Stomach smooth muscle (tissue), 2 donors: Measurements from ENCODE around the gene GALNT12.

Experiments used
- H3K27ac ChIP-seq: one replicate; pipeline ENCODE4 v1.7.0; 2013; ENCODE audit warnings: mild to moderate bottlenecking, low read length, inconsistent platforms
- H3K27me3 ChIP-seq, 2 donors: one replicate each; pipeline ENCODE4 v1.7.0; 2013; ENCODE audit warnings: low read length in 2 of 2; ENCODE audit not compliant: insufficient read depth in 2 of 2, control insufficient read depth in 1 of 2
- H3K36me3 ChIP-seq, 2 donors: one replicate each; pipeline ENCODE4 v1.7.0; 2013; ENCODE audit warnings: low read length in 2 of 2; ENCODE audit not compliant: control insufficient read depth in 2 of 2, insufficient read depth in 2 of 2
- H3K4me1 ChIP-seq: one replicate; pipeline ENCODE4 v1.7.0; 2013; ENCODE audit warnings: low read length; ENCODE audit not compliant: control insufficient read depth, insufficient read depth
- H3K4me3 ChIP-seq, 2 donors: one replicate each; pipeline ENCODE4 v1.7.0; 2013; ENCODE audit warnings: low read length in 2 of 2
- H3K9ac ChIP-seq, 2 donors: one replicate each; pipeline ENCODE4 v1.7.0; 2013; ENCODE audit warnings: low read length in 2 of 2, mild to moderate bottlenecking in 1 of 2
- H3K9me3 ChIP-seq, 2 donors: one replicate each; pipeline ENCODE4 v1.7.0; 2013; ENCODE audit warnings: low read length in 2 of 2; ENCODE audit not compliant: control insufficient read depth in 2 of 2
- donor health status: healthy.
- donor health status: Pancreatic carcinoma.

GALNT12 gene

GRCh38 chr9:98870782-98871557 is 63.5 kb downstream of the GALNT12 start:
- Histone ChIP-seq H3K36me3 (no peaks in the 10 kb centered on the region), H3K9me3 (no peaks in the 10 kb centered on the region), H3K4me3 (no peak overlapping the region), H3K4me1 (peaks cover 23% of the 10 kb centered on the region), H3K9ac (no peak overlapping the region), H3K27me3 (no peaks in the 10 kb centered on the region), H3K27ac (no peak overlapping the region)

- Histone ChIP-seq H3K27ac (no peak overlapping the region), H3K36me3 (no peaks in the 10 kb centered on the region), H3K9me3 (no peaks in the 10 kb centered on the region), H3K27me3 (no peaks in the 10 kb centered on the region), H3K4me3 (no peak overlapping the region), H3K9ac (no peak overlapping the region), H3K4me1 (peaks cover 20% of the 10 kb centered on the region)
Observed at GRCh38 chr9:98871558-98872065, 64.1 kb downstream of the GALNT12 start.

- Histone ChIP-seq H3K4me3 (no peak overlapping the region), H3K9ac (no peak overlapping the region), H3K9me3 (no peaks in the 10 kb centered on the region), H3K4me1 (peaks cover 9% of the 10 kb centered on the region), H3K27ac (no peak overlapping the region), H3K36me3 (no peaks in the 10 kb centered on the region), H3K27me3 (no peaks in the 10 kb centered on the region)
Observed at GRCh38 chr9:98873526-98873925, 66.1 kb downstream of the GALNT12 start.

- Histone ChIP-seq H3K4me1 (peaks cover 10% of the 10 kb centered on the region), H3K27me3 (no peaks in the 10 kb centered on the region), H3K27ac (no peak overlapping the region), H3K9me3 (no peaks in the 10 kb centered on the region), H3K4me3 (no peak overlapping the region), H3K36me3 (no peaks in the 10 kb centered on the region), H3K9ac (no peak overlapping the region)
Observed at GRCh38 chr9:98873951-98874371, 66.5 kb downstream of the GALNT12 start.

- no peak overlapping the region for H3K9ac ChIP-seq
- peaks cover 13% of the 10 kb centered on the region for H3K4me1 ChIP-seq
- no peak overlapping the region for H3K4me3 ChIP-seq
- H3K9me3 ChIP-seq: no peaks in the 10 kb centered on the region
- H3K27me3 ChIP-seq: no peaks in the 10 kb centered on the region
- H3K27ac ChIP-seq: no peak overlapping the region
- no peaks in the 10 kb centered on the region for H3K36me3 ChIP-seq
Observed at GRCh38 chr9:98874721-98875255, 67.3 kb downstream of the GALNT12 start.

GRCh38 chr9:98875536-98875935 is 68.1 kb downstream of the GALNT12 start:
- H3K9ac ChIP-seq: no peak overlapping the region
- H3K27me3 ChIP-seq: no peaks in the 10 kb centered on the region
- H3K4me3 ChIP-seq: no peak overlapping the region
- H3K36me3 ChIP-seq: no peaks in the 10 kb centered on the region
- H3K4me1 ChIP-seq: peaks cover 17% of the 10 kb centered on the region
- no peaks in the 10 kb centered on the region for H3K9me3 ChIP-seq
- no peak overlapping the region for H3K27ac ChIP-seq

- Histone ChIP-seq H3K4me3 (no peak overlapping the region), H3K9ac (no peak overlapping the region), H3K9me3 (no peaks in the 10 kb centered on the region), H3K27me3 (no peaks in the 10 kb centered on the region), H3K4me1 (peaks cover 15% of the 10 kb centered on the region), H3K27ac (no peak overlapping the region), H3K36me3 (no peaks in the 10 kb centered on the region)
Observed at GRCh38 chr9:98877311-98877710, 69.8 kb downstream of the GALNT12 start.

GRCh38 chr9:98879094-98879962 is 71.9 kb downstream of the GALNT12 start:
- Histone ChIP-seq H3K4me1 (peaks cover 9% of the 10 kb centered on the region), H3K36me3 (no peaks in the 10 kb centered on the region), H3K27me3 (no peaks in the 10 kb centered on the region), H3K9ac (no peak overlapping the region), H3K4me3 (no peak overlapping the region), H3K27ac (no peak overlapping the region), H3K9me3 (no peaks in the 10 kb centered on the region)

GRCh38 chr9:98879963-98880310 is 72.5 kb downstream of the GALNT12 start:
- H3K36me3 ChIP-seq: no peaks in the 10 kb centered on the region
- no peaks in the 10 kb centered on the region for H3K9me3 ChIP-seq
- no peak overlapping the region for H3K27ac ChIP-seq
- no peak overlapping the region for H3K9ac ChIP-seq
- no peaks in the 10 kb centered on the region for H3K27me3 ChIP-seq
- no peak overlapping the region for H3K4me3 ChIP-seq
- peaks cover 9% of the 10 kb centered on the region for H3K4me1 ChIP-seq

- Histone ChIP-seq H3K9me3 (no peaks in the 10 kb centered on the region), H3K36me3 (no peaks in the 10 kb centered on the region), H3K27ac (no peak overlapping the region), H3K9ac (no peak overlapping the region), H3K27me3 (no peaks in the 10 kb centered on the region), H3K4me3 (no peak overlapping the region), H3K4me1 (peaks cover 9% of the 10 kb centered on the region)
Observed at GRCh38 chr9:98880311-98881015, 73.0 kb downstream of the GALNT12 start.
